Measurements from ENCODE around the gene NTHL1.

DNA sequence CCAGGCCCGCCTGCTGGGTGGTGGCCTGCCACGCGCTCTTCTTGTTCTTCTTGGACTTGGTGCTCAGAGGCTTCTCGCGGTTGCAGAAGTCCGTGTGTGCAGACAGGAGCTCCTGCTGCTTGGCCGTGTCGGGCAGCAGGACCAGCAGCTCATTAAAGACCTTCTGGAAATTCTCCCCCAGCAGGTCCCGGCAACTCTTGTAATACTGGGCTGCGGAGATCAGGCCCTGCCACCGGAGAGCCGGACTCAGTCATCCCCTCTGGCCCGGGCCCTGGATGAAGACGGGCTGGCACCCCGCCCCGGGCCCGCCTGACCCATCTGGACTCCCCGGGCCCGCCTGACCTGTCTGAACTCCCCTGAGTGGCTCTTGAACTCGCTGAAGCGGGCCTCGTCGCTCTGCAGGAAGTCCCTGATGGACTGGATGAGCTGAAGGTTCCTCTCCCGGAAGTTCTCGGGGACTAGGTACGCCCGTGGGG is 49.2 kb downstream of the NTHL1 start:
- TF ChIP-seq, protein P1, sequence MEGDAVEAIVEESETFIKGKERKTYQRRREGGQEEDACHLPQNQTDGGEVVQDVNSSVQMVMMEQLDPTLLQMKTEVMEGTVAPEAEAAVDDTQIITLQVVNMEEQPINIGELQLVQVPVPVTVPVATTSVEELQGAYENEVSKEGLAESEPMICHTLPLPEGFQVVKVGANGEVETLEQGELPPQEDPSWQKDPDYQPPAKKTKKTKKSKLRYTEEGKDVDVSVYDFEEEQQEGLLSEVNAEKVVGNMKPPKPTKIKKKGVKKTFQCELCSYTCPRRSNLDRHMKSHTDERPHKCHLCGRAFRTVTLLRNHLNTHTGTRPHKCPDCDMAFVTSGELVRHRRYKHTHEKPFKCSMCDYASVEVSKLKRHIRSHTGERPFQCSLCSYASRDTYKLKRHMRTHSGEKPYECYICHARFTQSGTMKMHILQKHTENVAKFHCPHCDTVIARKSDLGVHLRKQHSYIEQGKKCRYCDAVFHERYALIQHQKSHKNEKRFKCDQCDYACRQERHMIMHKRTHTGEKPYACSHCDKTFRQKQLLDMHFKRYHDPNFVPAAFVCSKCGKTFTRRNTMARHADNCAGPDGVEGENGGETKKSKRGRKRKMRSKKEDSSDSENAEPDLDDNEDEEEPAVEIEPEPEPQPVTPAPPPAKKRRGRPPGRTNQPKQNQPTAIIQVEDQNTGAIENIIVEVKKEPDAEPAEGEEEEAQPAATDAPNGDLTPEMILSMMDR (conservative IDR thresholded peaks at IDR 0.05): no peak
- TF ChIP-seq ZFX (IDR thresholded peaks at IDR 0.05): no peak
